HuH-7 (cell line): ENCODE data around the gene KRT14.
"Not testable (repeated sequence)": the region's sequence is repeated elsewhere in the genome, so short reads cannot be mapped to it uniquely, and the experiment has no call there.

Source experiments
- DNase-seq: peaks from one replicate; pipeline ENCODE4 v3.0.0; 2011; ENCODE audit warnings: low spot score

KRT14 gene

GRCh38 chr17:41623184-41623861 is 36.6 kb upstream of the KRT14 start:
- not testable (repeated sequence) for DNase-seq

GRCh38 chr17:41622340-41623183 is 35.9 kb upstream of the KRT14 start:
- DNase-seq = not testable (repeated sequence)

- no peak for DNase-seq
Observed at GRCh38 chr17:41621916-41622315, 35.2 kb upstream of the KRT14 start.

GRCh38 chr17:41621435-41621817 is 34.7 kb upstream of the KRT14 start:
- DNase-seq = not testable (repeated sequence)

GRCh38 chr17:41620583-41621434 is 34.1 kb upstream of the KRT14 start:
- DNase-seq = no peak

- DNase-seq = not testable (repeated sequence)
Observed at GRCh38 chr17:41619927-41620582, 33.4 kb upstream of the KRT14 start.

- no peak for DNase-seq
Observed at GRCh38 chr17:41619036-41619926, 32.6 kb upstream of the KRT14 start.

GRCh38 chr17:41618341-41619035 is 31.8 kb upstream of the KRT14 start:
- no peak for DNase-seq

- DNase-seq = no peak
Observed at GRCh38 chr17:41617698-41618097, 31.0 kb upstream of the KRT14 start.

- DNase-seq = no peak
Observed at GRCh38 chr17:41617136-41617535, 30.4 kb upstream of the KRT14 start.

- not testable (repeated sequence) for DNase-seq
Observed at GRCh38 chr17:41616486-41616885, 29.8 kb upstream of the KRT14 start.

- DNase-seq = no peak
Observed at GRCh38 chr17:41615454-41615853, 28.8 kb upstream of the KRT14 start.

- not testable (repeated sequence) for DNase-seq
Observed at GRCh38 chr17:41614767-41615166, 28.1 kb upstream of the KRT14 start.

GRCh38 chr17:41614098-41614497 is 27.4 kb upstream of the KRT14 start:
- no peak for DNase-seq

- DNase-seq = no peak
Observed at GRCh38 chr17:41613277-41614082, 26.8 kb upstream of the KRT14 start.

- not testable (repeated sequence) for DNase-seq
Observed at GRCh38 chr17:41612376-41613160, 25.9 kb upstream of the KRT14 start, which contains the start of gene KRT16. Gene KRT16, minus strand, starts transcription at chr17:41612767. Its CDS starts 79 bp downstream, at chr17:41612688.

GRCh38 chr17:41610965-41611640 is 24.4 kb upstream of the KRT14 start:
- no peak for DNase-seq

GRCh38 chr17:41610061-41610517 is 23.4 kb upstream of the KRT14 start:
- DNase-seq = not testable (repeated sequence)
